ENCODE data around the gene BRAT1.
"Not testable (repeated sequence)": the region's sequence is repeated elsewhere in the genome, so short reads cannot be mapped to it uniquely, and the experiment has no call there.

Gene BRAT1

DNA sequence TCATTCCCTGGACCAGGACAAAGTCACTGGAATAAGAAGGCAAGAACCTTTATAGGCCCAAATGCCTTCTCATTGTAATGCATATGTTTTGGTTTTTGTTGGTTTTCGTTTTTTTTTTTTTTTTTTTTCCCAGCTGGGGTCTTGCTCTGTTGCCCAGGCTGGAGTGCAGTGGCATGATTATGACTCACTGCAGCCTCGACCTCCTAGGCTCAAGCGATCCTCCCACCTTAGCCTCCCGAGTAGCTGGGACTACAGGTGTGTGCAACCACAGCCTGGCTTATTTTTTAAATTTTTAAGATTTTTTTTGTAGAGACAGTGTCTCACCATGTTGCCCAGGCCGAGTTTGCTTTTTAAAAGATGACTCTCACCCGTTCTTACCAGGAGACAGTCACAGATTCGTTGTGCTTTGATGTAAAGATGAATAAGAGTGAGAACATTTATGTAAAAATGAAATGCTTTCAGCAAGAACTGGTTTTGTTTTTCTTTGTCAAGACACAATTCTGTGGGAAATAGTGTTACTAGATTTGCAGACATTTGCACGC is 11.1 kb upstream of the BRAT1 start:
- H4K20me1 ChIP-seq (ENCODE audit: control insufficient read depth, insufficient read depth, low read depth, low read length): no peaks in the 10 kb centered on the region
- H3K9me3 ChIP-seq (ENCODE audit: control insufficient read depth, insufficient read depth, low read length): no peaks in the 10 kb centered on the region
- no peak for TF ChIP-seq CTCF (IDR thresholded peaks at IDR 0.05; ENCODE audit: low read depth, low read length, poor library complexity, severe bottlenecking)
- peaks cover 24% of the 10 kb centered on the region for H3K4me1 ChIP-seq (ENCODE audit: control insufficient read depth, low read length)
- no peak overlapping the region for H3K27ac ChIP-seq (ENCODE audit: low read depth, low read length)
- no peaks in the 10 kb centered on the region for H3K9me2 ChIP-seq (replicated peaks; ENCODE audit: control insufficient read depth, low read length)
- no peaks in the 10 kb centered on the region for H3K36me3 ChIP-seq (ENCODE audit: control insufficient read depth, low read length)
- no peaks in the 10 kb centered on the region for H3K79me2 ChIP-seq (ENCODE audit: control insufficient read depth, low read length)
- H3F3A ChIP-seq (ENCODE audit: control insufficient read depth, insufficient read depth): peaks cover 16% of the 10 kb centered on the region
- H3K4me2 ChIP-seq (ENCODE audit: low read length): peak overlapping the region; percentile 41
- H3K27me3 ChIP-seq (ENCODE audit: control insufficient read depth, low read length): peaks cover 8% of the 10 kb centered on the region
- peak overlapping the region; percentile 21; the same call in 1 of the 2 replicates for H3K4me3 ChIP-seq (ENCODE audit: low read length)

GRCh38 chr7:2564970-2565540 is 9.7 kb upstream of the BRAT1 start:
- Histone ChIP-seq H3K9me3 (ENCODE audit: control insufficient read depth, insufficient read depth, low read length) (no peaks in the 10 kb centered on the region), H3F3A (ENCODE audit: control insufficient read depth, insufficient read depth) (peaks cover 16% of the 10 kb centered on the region), H4K20me1 (ENCODE audit: control insufficient read depth, insufficient read depth, low read depth, low read length) (no peaks in the 10 kb centered on the region), H3K4me3 (ENCODE audit: low read length) (no peak overlapping the region), H3K79me2 (ENCODE audit: control insufficient read depth, low read length) (no peaks in the 10 kb centered on the region), H3K4me1 (ENCODE audit: control insufficient read depth, low read length) (peaks cover 27% of the 10 kb centered on the region), H3K36me3 (ENCODE audit: control insufficient read depth, low read length) (no peaks in the 10 kb centered on the region), H3K9me2 (replicated peaks; ENCODE audit: control insufficient read depth, low read length) (no peaks in the 10 kb centered on the region), H3K4me2 (ENCODE audit: low read length) (no peak overlapping the region), H3K27me3 (ENCODE audit: control insufficient read depth, low read length) (peaks cover 8% of the 10 kb centered on the region), H3K27ac (ENCODE audit: low read depth, low read length) (no peak overlapping the region)
- TF ChIP-seq CTCF (IDR thresholded peaks at IDR 0.05; ENCODE audit: low read depth, low read length, poor library complexity, severe bottlenecking) (no peak), EZH2phosphoT487 (IDR thresholded peaks at IDR 0.05; ENCODE audit: borderline replicate concordance, low read length) (no peak)

DNA sequence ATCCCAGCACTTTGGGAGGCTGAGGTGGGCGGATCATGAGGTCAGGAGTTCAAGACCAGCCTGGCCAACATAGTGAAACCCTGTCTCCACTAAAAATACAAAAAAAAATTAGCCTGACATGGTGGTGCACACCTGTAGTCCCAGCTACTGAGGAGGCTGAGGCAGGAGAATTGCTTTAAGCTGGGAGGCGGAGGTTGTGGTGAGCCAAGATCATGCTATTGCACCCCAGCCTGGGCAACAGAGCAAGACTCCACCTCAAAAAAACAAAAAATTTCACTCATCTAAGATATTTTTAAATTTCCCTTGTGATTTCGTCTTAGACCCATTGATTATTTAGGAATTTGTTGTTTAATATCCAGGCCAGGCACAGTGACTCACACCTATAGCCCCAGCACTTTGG is 8.6 kb upstream of the BRAT1 start:
- H3K36me3 ChIP-seq (ENCODE audit: control insufficient read depth, low read length); H4K20me1 ChIP-seq (ENCODE audit: control insufficient read depth, insufficient read depth, low read depth, low read length); H3K9me3 ChIP-seq (ENCODE audit: control insufficient read depth, insufficient read depth, low read length); H3K9me2 ChIP-seq (replicated peaks; ENCODE audit: control insufficient read depth, low read length); H3K4me3 ChIP-seq (ENCODE audit: low read length); H3K27ac ChIP-seq (ENCODE audit: low read depth, low read length); H3K27me3 ChIP-seq (ENCODE audit: control insufficient read depth, low read length); H3K79me2 ChIP-seq (ENCODE audit: control insufficient read depth, low read length); H3K4me2 ChIP-seq (ENCODE audit: low read length): not testable (repeated sequence)
- H3F3A ChIP-seq (ENCODE audit: control insufficient read depth, insufficient read depth): peaks cover 16% of the 10 kb centered on the region
- H3K4me1 ChIP-seq (ENCODE audit: control insufficient read depth, low read length): peaks cover 35% of the 10 kb centered on the region

DNA sequence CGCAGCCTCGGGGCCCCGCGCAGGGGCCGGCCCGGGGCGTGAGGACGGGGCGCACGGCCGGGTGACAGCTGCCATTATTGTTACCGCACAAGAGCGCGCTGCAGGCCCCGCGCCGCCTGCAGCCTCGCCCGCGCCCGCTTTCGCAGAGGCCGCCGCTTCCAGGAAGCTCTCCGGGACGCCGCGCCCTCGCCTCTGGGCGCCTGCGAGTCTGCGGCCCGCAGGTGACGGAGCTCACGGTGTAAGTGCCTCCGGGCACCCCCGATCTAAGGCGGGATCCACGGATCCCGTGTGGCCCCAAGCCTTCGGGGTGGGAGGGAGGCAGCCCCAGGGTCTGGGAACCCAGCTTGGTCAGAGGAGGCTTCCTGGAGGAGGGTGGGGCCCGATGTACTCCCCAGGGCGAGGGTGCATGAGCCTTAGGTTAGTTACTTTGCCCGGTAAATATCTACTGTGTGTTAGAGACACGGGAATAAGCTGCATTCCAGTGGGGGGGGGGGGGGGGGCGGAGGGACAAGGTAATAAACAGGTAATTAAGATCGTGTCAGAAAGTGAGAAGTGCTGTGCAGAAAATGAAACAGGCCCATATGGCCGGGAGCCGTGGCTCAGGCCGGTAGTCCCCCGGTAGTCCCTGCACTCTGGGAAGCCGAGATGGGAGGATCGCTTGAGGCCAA is 4.1 kb upstream of the BRAT1 start:
- Histone ChIP-seq H3K9me2 (replicated peaks; ENCODE audit: control insufficient read depth, low read length) (no peaks in the 10 kb centered on the region), H3K27ac (ENCODE audit: low read depth, low read length) (no peak overlapping the region), H3K79me2 (ENCODE audit: control insufficient read depth, low read length) (peaks cover 11% of the 10 kb centered on the region), H3K9me3 (ENCODE audit: control insufficient read depth, insufficient read depth, low read length) (no peaks in the 10 kb centered on the region), H4K20me1 (ENCODE audit: control insufficient read depth, insufficient read depth, low read depth, low read length) (no peaks in the 10 kb centered on the region), H3K4me1 (ENCODE audit: control insufficient read depth, low read length) (peaks cover 40% of the 10 kb centered on the region), H3K36me3 (ENCODE audit: control insufficient read depth, low read length) (no peaks in the 10 kb centered on the region), H3F3A (ENCODE audit: control insufficient read depth, insufficient read depth) (peaks cover 18% of the 10 kb centered on the region), H3K4me2 (ENCODE audit: low read length) (peak overlapping the region; percentile 68), H3K27me3 (ENCODE audit: control insufficient read depth, low read length) (no peaks in the 10 kb centered on the region), H3K4me3 (ENCODE audit: low read length) (peak overlapping the region; percentile 71)
- TF ChIP-seq CTCF (IDR thresholded peaks at IDR 0.05; ENCODE audit: low read depth, low read length, poor library complexity, severe bottlenecking) (no peak), EZH2phosphoT487 (IDR thresholded peaks at IDR 0.05; ENCODE audit: borderline replicate concordance, low read length) (no peak)

All from DOHH2 (cell line).